ENCODE measurements around the gene ACTG2.

- TF ChIP-seq CTCF (conservative IDR thresholded peaks at IDR 0.05 in 1 of 2, IDR thresholded peaks at IDR 0.05 in 1 of 2; ENCODE audit: low read depth in 1 of 2, low read length in 2 of 2) (no peak), EZH2 (IDR thresholded peaks at IDR 0.05; ENCODE audit: low read length, missing control alignments) (no peak)
Measured at GRCh38 chr2:73949802-73950201, 57.0 kb downstream of the ACTG2 start.
